ENCODE results near the gene TMEM273.

The TMEM273 gene

DNA sequence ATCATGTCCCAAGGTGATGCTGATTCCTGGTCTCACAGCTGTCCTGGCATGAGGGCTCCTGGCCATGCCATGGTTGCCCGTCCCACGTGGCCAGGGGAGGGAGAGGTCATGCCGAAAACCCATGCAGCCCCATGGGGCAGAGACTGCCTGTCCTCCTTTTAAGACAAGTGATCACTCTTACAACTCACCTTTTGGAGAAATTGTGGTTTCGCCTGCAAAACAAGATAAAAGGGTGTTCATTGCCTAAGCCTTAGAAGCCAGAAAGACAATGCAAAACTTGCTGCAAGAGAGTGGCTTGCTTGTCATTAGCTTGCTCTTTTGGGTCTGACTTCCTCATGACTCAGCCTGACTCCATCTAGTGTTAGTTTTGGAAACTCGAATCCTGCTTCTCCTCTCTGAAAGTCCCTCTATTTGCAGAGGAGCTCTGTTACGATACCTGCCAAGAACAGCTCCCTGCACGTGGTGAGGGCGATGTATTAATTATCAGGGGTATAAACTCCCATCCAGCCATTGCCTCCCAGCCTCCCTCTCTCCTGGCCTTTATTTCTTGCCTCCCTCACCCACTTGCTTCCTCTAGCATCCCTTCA is 26.7 kb downstream of the TMEM273 start:
- no peak for DNase-seq

DNA sequence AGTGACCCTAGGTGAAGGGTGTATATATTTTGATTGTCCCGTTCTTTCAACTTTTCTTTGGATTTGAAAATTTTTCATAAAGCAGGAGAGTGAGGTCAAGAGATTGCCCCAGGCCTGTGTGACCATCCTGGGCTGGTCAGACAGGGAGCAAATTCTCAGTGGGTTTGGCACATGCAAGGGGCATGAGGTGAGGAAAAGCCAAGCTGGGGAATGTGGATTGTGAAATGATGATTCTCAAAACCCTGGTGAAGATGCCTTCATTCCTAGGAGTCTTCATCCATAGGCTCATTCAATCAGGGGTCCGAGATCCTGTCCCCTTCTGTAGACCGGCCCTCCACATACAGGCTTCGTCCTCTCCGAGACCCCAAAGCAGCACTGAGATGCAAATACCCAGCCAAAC is 27.4 kb downstream of the TMEM273 start:
- no peak for DNase-seq

DNA sequence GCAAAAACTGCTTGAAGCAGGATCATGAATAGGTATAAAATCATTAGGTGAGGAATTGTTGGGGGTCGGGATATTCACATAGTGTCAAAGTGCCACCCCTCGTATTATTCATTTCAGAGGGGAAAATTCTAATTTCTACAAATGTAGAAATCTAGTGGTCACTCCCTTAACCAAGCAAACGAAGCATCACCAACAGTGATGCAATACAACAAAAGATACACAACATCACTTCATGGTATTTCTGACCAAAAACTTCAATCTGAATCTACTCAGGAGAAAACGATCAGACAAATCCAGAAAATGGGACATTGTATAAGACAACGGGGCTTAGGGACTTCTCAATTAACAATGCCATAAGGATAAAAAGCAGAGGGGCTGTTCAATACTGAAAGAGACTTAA is 28.1 kb downstream of the TMEM273 start:
- DNase-seq: no peak

- no peak for DNase-seq
Observed at GRCh38 chr10:49158915-49159314, 29.3 kb downstream of the TMEM273 start.

DNA sequence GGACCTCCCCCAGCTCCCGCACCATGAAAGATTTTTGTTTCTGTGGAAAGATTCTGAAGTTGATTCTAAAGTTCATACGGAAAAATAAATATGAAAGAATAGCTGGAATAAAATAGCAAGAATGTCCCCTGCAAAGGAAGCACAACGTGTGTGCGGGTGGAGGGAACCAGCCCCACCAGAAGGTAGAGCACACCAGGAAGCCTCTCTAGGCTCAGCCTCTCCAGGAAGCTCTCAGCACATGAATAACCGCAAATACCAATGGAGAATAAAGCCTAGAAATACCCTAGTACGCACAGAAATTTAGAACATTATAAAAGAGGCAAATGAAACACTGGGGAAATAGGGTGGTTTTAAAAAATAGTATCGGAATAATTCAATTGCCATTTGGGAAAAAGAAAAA is 29.8 kb downstream of the TMEM273 start:
- no peak for DNase-seq

GRCh38 chr10:49157229-49157628 is 31.0 kb downstream of the TMEM273 start:
- no peak for DNase-seq

- DNase-seq: no peak
Observed at GRCh38 chr10:49154641-49155040, 33.5 kb downstream of the TMEM273 start.

GRCh38 chr10:49153971-49154370 is 34.2 kb downstream of the TMEM273 start:
- no peak for DNase-seq

DNA sequence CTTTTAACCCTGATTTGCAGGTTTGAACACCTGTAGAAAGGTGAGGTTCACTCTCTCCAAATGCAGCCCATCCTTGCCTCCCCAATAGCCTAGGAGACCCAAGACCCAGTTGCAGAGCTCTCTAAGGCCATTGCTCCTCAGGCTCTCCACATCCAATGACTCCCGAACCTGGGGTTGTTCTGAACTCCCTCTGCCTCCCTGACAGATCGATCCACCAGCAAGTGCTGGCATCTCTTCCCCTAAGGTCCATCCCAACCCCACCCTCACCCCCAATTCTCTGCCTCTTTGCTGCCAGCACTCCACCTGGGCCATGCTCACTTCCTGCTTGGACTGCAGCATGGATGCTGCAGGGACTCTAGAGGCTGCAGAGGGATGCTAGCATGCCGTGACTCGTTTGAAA is 35.1 kb downstream of the TMEM273 start:
- no peak for DNase-seq

- DNase-seq: no peak
Observed at GRCh38 chr10:49152663-49153062, 35.5 kb downstream of the TMEM273 start.

GRCh38 chr10:49152037-49152436 is 36.2 kb downstream of the TMEM273 start:
- DNase-seq: no peak

DNA sequence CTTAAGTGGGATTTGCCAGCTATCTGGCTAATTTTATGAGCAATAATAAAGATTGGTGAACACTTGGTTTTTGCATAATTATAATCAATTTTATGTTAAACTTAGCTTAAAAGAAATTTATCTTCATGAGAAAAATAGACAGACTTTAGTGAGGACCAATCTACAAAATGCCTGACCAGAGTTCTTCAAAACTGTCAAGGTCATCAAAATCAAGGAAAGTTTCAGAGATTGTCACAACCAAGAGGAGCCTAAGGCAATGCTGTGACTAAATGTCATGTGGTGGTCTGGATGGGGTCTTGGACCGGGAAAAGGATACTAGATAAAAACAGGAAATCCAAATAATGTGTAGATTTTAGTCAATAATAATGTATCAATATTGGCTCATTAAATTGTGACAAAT is 36.7 kb downstream of the TMEM273 start:
- DNase-seq: no peak

- DNase-seq: no peak
Observed at GRCh38 chr10:49151025-49151445, 37.2 kb downstream of the TMEM273 start.

GRCh38 chr10:49150426-49150825 is 37.8 kb downstream of the TMEM273 start:
- DNase-seq: no peak

DNA sequence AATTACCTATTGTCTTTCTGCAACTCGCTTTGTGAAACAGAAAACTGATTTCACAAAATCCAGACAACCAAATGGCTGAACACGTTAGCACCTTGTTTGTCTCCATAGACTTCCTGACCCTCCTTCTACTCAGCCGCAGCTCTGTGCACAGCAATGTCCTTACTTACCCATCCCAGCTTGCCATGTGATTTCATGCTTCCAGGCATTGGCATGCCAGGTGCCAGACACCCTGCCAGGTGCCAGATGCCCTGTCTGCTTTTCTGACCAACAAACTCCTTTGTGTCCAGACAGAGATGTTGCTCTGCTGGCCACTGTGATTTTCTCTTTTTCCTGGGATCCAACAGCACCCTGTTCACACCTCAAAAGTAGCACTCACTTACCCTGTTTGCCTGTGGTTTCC is 38.3 kb downstream of the TMEM273 start:
- no peak for DNase-seq

GRCh38 chr10:49144058-49144720 is 44.0 kb downstream of the TMEM273 start:
- DNase-seq: no peak

- no peak for DNase-seq
Observed at GRCh38 chr10:49143249-49143648, 44.9 kb downstream of the TMEM273 start.

GRCh38 chr10:49141541-49142332 is 46.5 kb downstream of the TMEM273 start:
- no peak for DNase-seq

DNA sequence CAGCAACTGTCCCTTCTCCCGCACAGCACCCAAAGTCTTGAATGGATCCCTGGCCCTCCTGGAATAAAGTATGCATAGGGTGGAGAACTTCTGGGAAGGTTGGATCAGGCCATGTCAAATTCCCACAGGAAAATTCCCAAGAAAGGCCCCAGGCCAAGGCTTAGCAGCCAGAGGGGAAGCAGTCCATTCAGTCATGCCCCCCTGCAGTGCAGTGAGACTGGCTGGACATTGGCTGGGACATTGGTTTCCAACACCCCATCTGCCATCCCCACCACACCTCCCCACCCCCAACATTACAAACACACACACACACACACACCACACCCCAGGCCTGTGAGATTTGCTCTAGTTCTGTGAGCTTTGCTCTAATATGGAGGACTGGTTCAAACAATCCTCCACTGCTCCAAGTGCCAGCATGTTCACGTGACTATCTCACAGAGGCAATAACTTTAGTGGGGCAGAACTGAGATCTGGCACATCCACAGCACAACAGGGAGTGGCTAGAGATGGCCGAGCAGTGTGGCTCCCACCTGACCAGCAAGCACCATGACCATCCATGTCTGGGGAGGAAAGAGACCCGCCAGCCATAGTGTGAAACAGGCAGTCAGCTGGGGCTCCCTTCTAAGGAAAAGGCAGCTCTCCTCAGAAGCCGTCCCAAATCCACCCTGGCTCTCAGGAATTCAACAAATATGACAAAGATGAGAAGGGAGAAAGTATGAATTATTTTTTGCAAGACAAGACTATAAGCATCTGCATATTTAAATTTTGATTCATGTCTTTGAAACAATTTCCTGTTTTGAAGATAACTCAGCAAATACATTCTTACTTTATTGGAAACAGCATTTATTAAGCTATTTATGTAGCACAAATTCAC is 47.6 kb downstream of the TMEM273 start:
- no peak for DNase-seq

- DNase-seq: no peak
Observed at GRCh38 chr10:49139846-49140195, 48.4 kb downstream of the TMEM273 start.

DNA sequence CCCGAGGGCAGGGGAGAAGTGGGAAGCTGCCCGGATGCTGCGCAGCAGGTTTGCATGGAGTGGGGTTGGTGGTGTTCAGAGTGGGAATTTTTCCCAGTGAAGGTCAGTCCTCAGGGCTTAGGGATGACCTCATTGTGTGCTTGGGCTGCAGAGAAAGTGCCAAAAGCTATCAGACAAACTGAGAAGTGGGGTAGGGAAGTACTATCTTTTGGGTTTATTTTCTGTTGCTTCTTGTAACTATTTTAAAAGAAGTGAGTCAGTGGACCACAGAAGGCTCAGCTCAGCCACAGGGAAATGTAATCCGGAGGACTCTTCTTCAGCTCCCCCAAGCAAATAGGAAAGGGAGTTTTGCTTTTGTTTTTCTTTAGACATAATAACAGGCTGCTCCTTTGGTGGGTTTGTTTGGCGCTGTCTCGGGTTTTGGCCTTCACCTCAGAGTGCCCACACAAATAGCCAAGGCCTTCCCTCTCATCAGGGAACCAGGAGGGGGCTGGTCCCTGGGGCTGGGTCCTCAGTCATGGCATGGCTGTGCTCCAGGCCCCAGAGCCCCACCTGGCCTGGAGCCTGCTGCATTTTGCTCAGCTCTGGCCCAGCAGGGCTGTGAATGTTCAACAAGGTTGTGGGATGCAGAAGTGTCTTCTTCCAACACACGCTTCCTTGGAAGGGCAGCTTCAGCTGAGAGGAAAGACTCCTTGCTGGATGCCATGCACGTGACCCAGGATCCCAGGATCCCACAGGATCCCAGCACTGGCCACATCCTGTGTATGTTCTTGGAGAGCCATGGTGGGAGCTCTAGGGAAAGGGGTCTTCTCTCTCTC is 49.0 kb downstream of the TMEM273 start:
- no peak for DNase-seq

GRCh38 chr10:49138361-49138891 is 49.8 kb downstream of the TMEM273 start:
- no peak for DNase-seq

Measured in CD4-positive, alpha-beta T cell treated with Interleukin-10 for 1 hour (primary cell).